Activated T-helper 1 cell treated with anti-CD3 and anti-CD28 coated beads, Interleukin-2, amount 50 U/mL, for 16 hours (primary cell): ENCODE measurements around the gene STK38L.

Experiments used
- DNase-seq, 2 donors: peaks; one replicate each; pipeline ENCODE4 v3.0.0-alpha.2; 2020; ENCODE audit warnings: low read depth in 1 of 2, low spot score in 1 of 2

Gene STK38L

DNA sequence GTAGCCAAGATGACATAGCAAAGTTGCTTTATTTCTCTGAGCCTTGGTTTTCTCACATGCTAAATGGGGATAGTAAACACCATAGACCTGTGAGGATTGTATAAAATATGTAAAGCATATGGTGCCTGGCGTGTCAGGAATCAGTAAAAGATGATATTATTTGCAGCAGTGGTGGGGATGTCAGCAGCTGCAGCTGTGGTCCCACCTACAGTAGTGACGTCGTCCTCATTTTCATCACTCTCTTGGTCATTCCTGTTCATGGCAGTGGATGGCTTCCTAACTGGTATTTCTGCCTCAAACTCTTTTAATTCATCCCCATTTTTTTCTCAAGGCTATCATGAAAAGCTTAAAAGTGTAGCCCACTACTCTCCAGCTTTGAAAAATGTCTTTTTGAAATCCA lies 100.7 kb downstream of the STK38L start:
- DNase-seq = no peak

GRCh38 chr12:27345376-27345775 lies 101.3 kb downstream of the STK38L start:
- no peak for DNase-seq

GRCh38 chr12:27347779-27348178 lies 103.7 kb downstream of the STK38L start:
- no peak for DNase-seq

GRCh38 chr12:27351476-27351875 lies 107.4 kb downstream of the STK38L start:
- DNase-seq = no peak

GRCh38 chr12:27355486-27355885 lies 111.4 kb downstream of the STK38L start:
- no peak for DNase-seq

- DNase-seq = no peak
Measured at GRCh38 chr12:27355979-27356378, 111.9 kb downstream of the STK38L start.

DNA sequence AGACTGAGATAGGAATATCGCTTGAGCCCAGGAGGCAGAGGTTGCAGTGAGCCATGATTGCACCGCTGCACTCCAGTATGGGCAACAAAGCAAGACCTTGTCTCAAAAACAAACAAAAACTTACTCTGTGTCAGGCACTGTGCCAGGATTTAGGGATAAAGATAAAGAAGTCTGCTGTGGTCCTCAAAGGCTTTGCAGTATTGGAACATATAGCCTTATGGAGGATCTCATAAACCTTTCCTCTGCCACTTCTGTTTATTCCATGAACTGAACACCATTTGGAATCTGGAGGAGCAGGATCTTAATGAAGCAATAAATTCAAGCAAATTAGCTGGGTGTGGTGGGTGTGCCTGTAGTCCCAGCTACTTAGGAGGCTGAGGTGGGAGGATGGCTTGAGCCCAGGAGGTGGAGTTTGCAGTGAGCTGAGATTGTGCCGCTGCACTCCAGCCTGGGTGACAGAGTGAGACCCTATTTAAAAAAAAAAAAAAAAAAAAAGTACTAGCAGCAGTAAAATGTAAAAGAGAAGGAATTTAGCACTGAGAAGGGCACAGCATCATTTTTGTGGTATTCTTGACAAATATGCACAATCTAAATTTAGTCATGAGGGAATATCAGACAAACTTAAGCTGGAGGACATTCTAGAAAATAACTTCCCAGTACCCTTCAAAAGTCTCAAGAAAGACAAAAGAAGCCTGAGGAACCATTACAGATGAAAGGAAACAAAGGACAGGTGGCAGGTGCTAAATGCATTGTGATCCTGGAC lies 115.7 kb downstream of the STK38L start:
- no peak for DNase-seq

DNA sequence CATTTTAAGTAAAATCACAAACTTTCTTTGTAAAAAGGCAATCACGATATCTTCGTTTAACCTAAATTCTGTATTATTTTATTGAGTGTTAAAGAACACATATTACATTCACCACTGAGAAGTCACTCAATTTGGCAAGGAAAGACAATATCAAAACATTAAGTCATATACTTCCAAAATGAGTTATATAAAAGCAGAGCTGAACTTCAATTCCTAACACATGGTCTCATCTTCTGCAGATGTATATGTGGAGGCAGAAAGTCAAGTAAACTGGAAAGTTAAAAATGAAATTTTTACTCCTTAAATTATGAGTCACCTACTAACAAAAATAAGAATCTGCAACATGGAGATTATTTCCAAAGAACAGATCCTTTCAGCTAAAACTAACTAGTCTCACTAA lies 117.3 kb downstream of the STK38L start:
- DNase-seq = no peak

DNA sequence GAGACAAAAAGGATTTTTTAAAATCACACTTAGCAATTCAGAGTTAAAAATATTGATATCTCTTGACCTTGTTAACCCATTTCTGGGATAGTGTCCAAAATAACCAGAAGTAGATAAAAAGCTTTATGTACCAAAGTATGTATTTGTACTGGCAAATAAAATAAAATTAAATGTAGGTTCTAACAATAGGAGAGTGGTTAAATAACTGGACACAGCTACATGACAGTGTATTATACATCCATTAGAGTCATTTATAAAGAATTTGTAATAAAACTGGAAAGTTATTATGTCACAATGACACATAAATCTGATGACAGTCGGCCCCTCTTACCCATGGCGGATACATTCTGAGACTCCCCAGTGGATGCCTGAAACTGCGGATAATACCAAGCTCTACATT lies 122.5 kb downstream of the STK38L start:
- no peak for DNase-seq

DNA sequence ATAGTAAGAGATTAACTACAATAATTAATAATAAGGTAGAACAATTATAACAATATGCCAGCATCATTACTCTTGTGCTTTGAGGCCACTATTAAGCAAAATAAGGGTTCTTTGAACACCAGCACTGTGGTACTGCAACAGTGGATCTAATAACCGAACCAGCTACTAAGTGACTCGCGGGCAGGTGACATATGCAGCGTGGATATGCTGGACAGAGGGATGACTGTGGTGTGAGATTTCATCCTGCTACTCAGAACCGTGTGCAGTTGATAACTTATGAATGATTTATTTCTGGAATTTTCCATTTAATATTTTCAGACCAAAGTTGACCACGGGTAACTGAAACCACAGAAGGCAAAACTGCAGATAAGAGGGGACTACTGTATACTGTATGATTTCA lies 123.0 kb downstream of the STK38L start:
- DNase-seq = no peak
